Activated CD4-positive, alpha-beta T cell treated with anti-CD3 and anti-CD28 coated beads for 4 hours (primary cell): ENCODE data around the gene PTPRT.
"Not testable (repeated sequence)": the region's sequence is repeated elsewhere in the genome, so short reads cannot be mapped to it uniquely, and the experiment has no call there.

ENCODE experiments used
- DNase-seq, 2 donors: peaks; one replicate each; pipeline ENCODE4 v3.0.0-alpha.2; 2020

PTPRT gene

DNA sequence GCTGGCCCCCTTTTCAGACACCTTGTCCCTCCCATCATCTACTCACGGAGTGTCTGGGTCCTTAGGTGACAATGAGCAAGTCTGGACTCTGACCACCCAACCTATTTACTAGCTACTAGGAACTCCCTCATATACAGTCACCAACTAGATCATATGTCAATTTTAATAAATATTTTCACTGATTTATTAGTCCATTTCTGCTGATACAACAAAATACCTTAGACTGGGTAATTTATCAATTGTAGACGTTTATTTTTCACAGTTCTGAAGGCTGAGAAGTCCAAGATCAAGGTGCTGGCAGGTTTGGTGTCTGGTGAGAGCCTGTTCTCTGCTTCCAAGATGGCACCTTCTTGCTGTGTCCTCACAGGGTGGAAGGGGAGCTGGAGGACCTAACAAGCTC, 229.7 kb downstream of the PTPRT start:
- DNase-seq: no peak

DNA sequence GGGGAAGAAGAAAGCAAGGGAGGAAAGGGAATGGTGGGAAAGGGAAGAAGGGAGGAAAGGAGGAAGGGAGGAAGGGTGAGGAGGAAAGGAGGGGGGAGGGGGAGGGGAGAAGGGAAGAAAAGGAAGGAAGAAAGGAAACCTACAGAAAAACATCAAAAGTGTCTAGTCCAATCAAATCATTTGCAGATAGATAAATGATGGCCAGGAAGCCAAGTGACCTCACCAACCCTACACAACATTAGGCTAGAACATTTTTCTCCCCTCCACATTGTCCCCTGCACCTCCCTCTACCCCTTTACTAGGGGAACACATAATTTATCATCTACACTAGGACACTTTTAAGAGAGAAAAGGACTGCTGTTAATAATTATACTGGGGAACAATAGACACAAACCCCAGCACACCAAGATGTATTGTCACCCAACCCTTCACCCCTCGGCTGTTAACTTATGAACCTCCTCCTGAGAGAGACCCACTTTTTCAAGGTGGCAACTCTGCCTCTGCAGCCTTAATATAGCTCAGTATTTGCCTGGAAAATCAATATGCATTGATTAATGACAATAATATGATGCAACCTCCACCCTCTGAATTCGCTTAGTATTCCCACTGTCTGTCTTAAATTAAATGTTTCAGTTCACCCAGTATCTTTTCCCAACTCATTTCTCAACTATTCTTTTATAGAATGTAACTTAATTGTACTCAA, 231.2 kb downstream of the PTPRT start:
- no peak for DNase-seq

DNA sequence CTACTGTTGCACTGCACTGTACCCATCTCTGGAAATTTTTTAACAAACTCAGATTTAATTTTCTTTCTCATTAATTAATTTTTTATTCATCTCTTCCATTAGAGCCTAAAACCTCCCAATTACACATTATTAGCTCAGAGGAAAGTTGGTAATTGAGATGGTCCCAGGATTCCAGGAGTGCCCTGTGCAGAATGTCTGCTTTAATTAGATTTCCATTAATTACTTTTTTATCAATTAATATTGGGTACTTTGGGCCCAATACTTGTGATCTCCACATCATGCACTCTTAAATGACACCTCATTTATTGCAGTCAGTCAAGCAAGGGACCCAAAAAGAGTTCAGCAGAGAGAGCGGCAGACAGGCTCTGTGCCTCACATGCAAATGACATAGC, 232.0 kb downstream of the PTPRT start:
- DNase-seq: no peak

- DNase-seq: no peak
Measured at GRCh38 chr20:42957018-42957703, 232.5 kb downstream of the PTPRT start.

DNA sequence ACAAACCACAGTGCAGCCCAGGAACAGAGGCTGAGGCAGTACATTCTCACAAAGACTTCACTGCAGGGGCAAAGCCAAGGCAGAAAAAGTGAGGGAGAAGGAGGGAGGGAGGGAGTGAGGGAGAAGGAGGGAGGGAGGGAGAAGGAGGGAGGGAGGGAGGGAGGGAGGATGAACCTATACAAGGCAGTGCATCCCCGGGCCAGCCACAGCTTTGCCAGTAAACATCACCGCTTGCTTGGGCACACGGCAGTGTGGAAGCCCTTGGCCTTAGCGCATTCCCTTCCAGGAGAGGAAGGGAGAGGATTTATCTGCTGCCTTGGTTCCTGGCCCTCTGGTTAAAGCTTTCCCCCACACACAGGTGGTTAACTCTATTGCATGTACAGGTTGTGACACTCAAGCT, 234.0 kb downstream of the PTPRT start:
- no peak for DNase-seq

GRCh38 chr20:42954951-42955350, 234.8 kb downstream of the PTPRT start:
- no peak for DNase-seq

DNA sequence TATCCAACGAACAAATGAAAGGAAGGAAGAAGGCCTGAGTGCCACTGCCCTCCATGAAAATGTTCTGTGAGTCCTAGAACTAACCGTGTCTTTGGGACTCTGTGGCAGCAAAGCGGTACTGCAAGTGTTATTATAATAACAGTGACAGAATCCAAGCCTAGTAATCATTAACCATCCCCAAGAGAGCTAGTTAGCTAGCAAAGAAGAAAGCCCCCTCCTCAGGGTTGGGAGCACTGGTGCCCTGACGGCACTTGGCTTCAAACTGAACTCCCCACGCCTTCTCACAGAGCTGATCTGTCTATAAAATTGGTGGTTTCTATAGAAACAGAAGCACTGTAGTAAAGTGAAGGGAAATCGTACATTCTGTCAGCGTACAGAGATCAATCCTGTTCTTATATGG, 239.8 kb downstream of the PTPRT start:
- DNase-seq: no peak

DNA sequence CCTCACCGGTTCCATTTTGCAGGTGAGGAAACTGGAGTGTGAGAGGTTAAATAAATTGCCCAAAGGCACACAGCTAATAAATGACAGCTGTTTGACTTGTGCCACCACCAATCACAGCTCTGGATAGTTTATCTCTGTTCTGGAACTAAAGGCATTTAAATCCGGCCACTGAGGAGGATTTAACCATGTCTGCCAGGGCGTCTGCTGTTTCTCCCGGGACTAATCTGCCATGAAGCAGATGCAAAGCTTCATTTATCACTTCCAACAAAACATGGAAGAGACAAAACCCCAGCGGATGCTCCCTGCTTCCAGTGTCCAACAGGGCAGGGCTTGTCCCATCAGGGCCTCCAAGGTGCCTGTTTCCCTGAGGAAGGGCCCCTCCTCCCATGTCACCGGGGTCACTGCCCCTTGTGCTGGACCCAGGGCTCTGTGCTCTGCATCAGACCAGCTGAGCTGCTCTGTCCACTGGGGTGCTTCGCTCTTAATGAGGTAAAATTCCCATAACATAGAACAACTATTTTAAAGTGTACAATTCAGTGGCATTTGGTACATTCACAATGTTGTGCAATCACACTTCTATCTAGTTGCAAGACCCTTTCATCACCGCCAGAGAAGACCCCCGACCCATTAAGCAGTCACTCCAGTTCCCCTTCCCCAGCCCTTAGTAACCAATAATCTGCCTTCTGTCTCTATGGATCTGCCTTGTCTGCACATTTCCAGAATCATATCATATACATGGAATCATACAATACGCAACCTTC, 244.3 kb downstream of the PTPRT start:
- no peak for DNase-seq

DNA sequence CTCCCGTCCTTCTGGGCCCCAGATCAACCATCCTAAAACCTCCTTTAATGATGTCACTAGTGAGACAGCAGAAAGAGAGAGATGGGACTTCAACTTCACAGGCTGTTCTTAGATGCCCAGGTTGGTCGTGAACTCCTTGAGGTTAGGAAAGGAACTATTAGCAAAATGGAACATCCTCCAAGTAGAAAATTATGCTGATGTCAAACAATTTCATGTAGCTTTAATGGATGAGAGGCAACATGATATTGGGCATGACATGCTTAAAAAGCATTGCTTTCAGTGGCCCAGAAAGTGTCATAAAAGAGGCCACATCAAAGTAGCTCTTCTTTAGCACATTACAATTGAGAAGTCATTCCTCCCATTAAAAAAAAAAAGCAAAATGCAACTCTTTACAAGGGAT, 248.1 kb downstream of the PTPRT start:
- no peak for DNase-seq

- no peak for DNase-seq
Measured at GRCh38 chr20:42938441-42939205, 251.1 kb downstream of the PTPRT start.

GRCh38 chr20:42936482-42936881, 253.2 kb downstream of the PTPRT start:
- no peak for DNase-seq

DNA sequence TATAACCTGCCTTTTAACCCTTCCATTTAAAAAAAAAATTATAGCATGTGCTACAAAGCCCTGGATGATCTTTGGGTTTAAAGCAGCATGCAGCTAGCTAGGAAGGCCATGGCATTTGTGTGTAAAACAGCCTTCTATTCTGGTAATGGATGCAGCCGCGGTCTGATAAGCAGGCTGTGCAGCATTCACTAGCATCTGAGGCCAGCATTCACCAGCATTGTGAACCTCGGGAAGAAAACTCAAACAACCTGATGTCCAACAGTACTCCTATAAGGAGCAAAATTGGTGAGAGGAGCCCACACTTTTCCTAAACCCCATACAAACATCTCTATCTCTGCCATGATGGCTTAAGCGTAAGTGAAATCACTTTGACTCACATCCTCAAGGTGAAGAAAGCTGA, 265.5 kb downstream of the PTPRT start:
- no peak for DNase-seq

GRCh38 chr20:42923348-42923918, 266.3 kb downstream of the PTPRT start:
- DNase-seq: no peak

DNA sequence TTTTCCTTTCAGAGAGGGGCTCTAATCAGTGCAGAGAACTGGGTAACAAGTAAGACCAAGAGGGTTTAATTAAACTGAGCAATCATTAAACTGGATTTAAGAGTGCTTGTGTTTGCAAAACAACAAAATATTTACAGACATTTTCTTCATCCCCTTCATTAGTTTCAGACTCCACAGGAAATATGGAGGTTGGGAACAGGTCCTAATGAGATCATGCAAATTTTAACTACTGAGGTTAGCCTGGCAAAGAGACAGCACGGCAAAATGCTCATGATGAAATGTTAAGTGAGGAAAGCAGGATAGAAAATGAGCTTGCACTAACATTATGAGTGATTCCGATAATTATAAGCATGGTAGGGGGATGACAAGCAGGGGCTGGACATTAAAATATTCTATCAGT, 268.9 kb downstream of the PTPRT start:
- no peak for DNase-seq

- no peak for DNase-seq
Measured at GRCh38 chr20:42919316-42919715, 270.4 kb downstream of the PTPRT start.

DNA sequence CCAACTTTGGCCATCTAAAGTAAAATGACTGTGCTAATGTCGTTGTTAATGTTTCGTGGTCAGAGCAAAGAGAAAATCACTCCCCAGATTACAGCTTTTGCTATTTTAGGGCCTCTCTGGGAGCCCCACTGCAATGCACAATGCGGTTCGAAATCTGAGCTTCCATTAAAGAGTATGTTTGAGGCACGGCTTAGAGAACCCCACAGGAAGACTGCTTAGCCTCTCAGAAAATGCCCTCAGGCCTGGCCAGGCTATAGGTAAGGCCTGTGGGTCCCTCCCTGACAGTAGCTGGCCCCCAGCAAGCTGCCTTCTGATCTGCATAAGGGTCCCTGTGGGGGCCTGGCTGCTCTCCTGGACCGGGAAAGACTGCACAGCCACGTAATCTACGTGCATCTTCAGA, 274.6 kb downstream of the PTPRT start:
- no peak for DNase-seq

DNA sequence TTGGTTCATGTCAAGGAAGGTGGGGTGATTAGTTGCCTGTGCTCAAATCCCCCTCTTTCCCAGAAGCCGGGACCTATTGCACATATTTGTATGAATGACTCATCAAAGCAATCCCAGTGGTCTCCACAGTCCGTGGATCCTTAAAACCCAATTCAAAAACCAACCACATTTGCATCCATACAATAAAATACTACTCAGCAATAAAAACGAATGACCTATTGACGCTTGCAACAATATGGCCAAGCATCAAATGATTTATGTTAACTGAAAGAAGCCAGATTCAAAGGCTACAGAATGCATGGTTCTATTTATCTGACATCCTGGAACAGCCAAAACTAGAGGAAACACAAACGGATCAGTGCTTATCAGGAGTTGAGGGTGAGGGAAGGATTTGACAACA, 275.4 kb downstream of the PTPRT start:
- no peak for DNase-seq

DNA sequence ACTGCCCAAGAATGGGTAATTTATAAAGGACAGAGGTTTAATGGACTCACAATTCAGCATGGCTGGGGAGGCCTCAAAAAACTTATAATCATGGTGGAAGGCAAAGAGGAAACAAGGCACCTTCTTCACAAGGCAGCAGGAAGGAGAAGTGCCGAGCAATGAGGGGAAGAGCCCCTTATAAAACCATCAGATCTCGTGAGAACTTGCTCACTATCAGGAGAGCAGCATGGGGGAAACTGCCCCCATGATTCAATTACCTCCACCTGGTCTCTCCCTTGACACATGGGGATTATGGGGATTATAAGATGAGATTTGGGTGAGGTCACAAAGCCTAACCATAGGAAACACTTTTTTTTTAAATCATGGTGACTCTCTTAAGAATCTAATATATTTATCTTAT, 278.9 kb downstream of the PTPRT start:
- DNase-seq: not testable (repeated sequence)

GRCh38 chr20:42907730-42908129, 282.0 kb downstream of the PTPRT start:
- no peak for DNase-seq

DNA sequence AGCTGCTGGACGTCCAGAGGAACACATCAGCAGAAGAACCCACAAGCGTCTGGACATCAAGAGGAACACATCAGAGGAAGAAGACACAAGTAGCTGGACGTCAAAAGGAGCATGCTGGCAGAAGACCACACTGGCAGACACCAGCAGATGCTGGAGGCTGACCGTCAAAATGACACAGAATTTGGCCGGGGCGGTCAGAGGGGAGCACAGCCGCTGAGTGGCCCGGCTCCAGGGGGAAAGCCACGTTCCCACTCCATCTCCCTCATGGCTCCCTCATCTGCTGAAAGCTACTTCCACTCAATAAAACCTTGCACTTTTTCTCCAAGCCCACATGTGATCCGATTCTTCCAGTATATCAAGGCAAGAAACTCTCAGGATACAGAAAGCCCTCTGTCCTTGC, 283.6 kb downstream of the PTPRT start:
- DNase-seq: no peak

DNA sequence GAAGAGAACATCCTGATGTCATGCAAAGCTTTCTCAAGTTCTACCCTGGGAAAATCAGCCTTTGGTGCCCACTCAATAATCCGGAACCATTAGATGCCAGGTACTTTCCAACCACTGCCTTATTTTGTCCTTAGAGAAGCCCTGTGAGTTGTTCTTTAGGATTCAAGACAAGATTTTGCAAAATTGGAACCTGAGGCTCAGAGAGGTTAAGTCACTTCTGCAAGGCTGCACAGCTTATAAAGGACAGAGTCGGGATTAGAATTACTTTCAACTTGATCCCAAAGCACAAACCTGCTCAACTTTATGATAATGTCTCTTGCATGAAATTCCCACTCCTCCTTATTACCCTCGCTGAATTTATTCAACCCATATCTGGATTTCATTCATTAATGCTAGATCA, 287.2 kb downstream of the PTPRT start:
- DNase-seq: no peak

DNA sequence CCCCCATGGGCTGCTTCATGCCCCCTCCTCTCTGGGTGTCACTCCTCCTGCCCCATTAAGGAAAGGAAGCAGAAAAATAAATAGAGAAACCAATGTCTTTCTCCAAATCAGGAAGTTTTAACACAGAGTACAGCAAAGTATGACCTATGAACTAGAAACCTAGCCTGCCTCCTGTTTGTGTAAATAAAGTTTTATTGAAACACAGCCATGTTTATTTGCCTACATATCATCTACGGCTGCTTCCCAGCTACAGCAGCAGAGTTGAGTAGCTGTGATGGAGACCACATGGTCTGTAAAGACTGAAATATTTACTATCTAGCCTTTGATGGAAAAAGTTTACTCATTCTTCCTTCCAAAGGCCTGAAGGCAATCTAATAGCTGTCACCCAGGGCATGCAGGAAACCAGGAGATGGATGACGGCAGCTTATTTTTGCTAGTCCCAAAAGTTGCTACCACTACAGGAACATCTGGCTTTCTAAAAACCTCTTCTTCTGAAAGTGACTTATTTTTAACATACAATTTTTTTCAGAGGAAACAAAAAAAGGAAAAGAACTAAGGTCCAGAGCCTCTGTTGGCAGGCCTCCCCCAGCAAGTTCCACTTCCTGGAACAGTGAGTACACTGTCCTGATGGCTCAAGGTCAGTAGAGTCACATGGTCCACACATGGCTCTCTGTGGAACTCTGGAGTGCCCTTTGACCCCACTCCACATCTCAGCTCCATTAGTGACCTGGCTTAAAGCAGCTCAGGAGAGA, 287.8 kb downstream of the PTPRT start:
- no peak for DNase-seq
